Adrenal gland (tissue), 12 donors: Measurements from ENCODE around the gene DCN. TPM values are rescaled to one million over a fixed set of nuclear protein-coding genes. Genes with fewer than 3 reads are reported as not detected.

Experiments used
- DNase-seq, 7 donors: peaks; one replicate each; pipeline ENCODE4 v3.0.0-alpha.2; 2019 to 2020
- H3K27ac ChIP-seq, 5 donors: fragments of 200-600 bp; sonication (generic) in 4 of 5; 1 replicate in 3 of 5; 2 replicates in 2 of 5; pipeline versions ENCODE4 v1.5.1 to v1.8.0; 2016 to 2020; ENCODE audit warnings: mild to moderate bottlenecking in 1 of 5
- H3K27me3 ChIP-seq: fragments of 200-600 bp; 2 replicates; pipeline ENCODE4 v1.8.0; 2021
- H3K36me3 ChIP-seq, 2 donors: fragments of 200-600 bp; replicated peaks in 1 of 2; 1 replicate in 1 of 2; 2 replicates in 1 of 2; pipeline versions ENCODE4 v1.5.1 to v1.8.0; 2018 to 2022
- H3K4me1 ChIP-seq, 2 donors: fragments of 200-600 bp; replicated peaks in 1 of 2; 1 replicate in 1 of 2; 2 replicates in 1 of 2; pipeline versions ENCODE4 v1.5.1 to v1.8.0; 2018 to 2021
- H3K4me3 ChIP-seq, 4 donors: fragments of 200-600 bp; sonication (generic) in 3 of 4; one replicate each; pipeline ENCODE4 v1.5.1; 2016 to 2018
- H3K9me3 ChIP-seq, 3 donors: fragments of 200-600 bp; sonication (generic) in 1 of 3; replicated peaks in 1 of 3; 1 replicate in 2 of 3; 2 replicates in 1 of 3; pipeline versions ENCODE4 v1.5.1 to v1.8.0; 2016 to 2021
- CTCF ChIP-seq, 6 experiments: fragments of 450-650 bp in 4 of 6; fragments of 200-600 bp in 2 of 6; sonication (generic) in 1 of 6; IDR thresholded peaks; 1 replicate in 5 of 6; 2 replicates in 1 of 6; pipeline versions ENCODE4 v1.5.1 to v1.8.0; 2016 to 2021; ENCODE audit warnings: antibody characterized with exemption in 6 of 6, mild to moderate bottlenecking in 2 of 6, moderate library complexity in 1 of 6
- POLR2A ChIP-seq, 2 donors: fragments of 450-650 bp; IDR thresholded peaks; one replicate each; pipeline ENCODE4 v1.6.1; 2017; ENCODE audit warnings: antibody characterized with exemption in 2 of 2, mild to moderate bottlenecking in 2 of 2, moderate library complexity in 1 of 2
- WGBS, 4 donors: extraction: QIAGEN DNeasy Blood & Tissue Kit in 2 of 4; methylation state at CpG; one replicate each; pipeline versions ENCODE4 v1.1.5 to v1.1.7; 2013 to 2017; 5-methylcytosine and 5-hydroxymethylcytosine counted together
- intact Hi-C, 2 donors: fragments of 100-400 bp; cut with DNase I; formaldehyde crosslinking; loops; one replicate each; pipeline versions ENCODE4 v1.14.1 to v1.15.0; 2022 to 2023
- polyA plus RNA-seq, 3 donors: library from polyadenylated mRNA; stranded (reverse); fragments of 200-250 nt in 2 of 3; fragments of 350-450 nt in 1 of 3; fragmentation: Illumina TruSeq in 1 of 3; extraction: RNeasy Lipid Tissue Mini Kit (QIAGEN cat#74804) in 1 of 3; gene quantifications; one replicate each; pipeline ENCODE4 v1.2.3, GENCODE V29; 2013 to 2014
- total RNA-seq, 9 donors: library from RNA; depleted of rRNA in 4 of 9; stranded (reverse); fragments of >200 nt in 4 of 9; fragments of 120-200 nt in 1 of 9; fragmentation: NEBNext Ultra II Directional in 1 of 9; extraction: Animal tissue kit (Norgen Biotek cat#: 25700) in 1 of 9; gene quantifications; one replicate each; pipeline versions ENCODE4 v1.1.0 to v1.2.4, GENCODE V29; 2013 to 2023
- donor health status: healthy with polysubstance abuse.
- donor health status: Bipolar disorder and iron deficiency.
- donor health status: DM: yes; HTN: yes; CAD: no.
- donor health status: DM: no; HTN: no; CAD: no.
- donor health status: DM: no; HTN: no; CAD: no.
- donor health status: DM: yes; HTN: yes; CAD: no.

Gene DCN
- total and polyA plus RNA-seq, 12 donors: 234 to 2,358 (median 970) TPM

- intact Hi-C loops: no loop called here
- no peak for DNase-seq
- Histone ChIP-seq H3K4me3 (no peak overlapping the region), H3K4me1 (no peaks in the 10 kb centered on the region), H3K36me3 (no peaks in the 10 kb centered on the region), H3K27me3 (no peaks in the 10 kb centered on the region), H3K27ac (no peak overlapping the region), H3K9me3 (no peaks in the 10 kb centered on the region)
- TF ChIP-seq CTCF (IDR thresholded peaks at IDR 0.05) (no peak), POLR2A (IDR thresholded peaks at IDR 0.05) (no peak)
Measured at GRCh38 chr12:91163116-91163515, 19.5 kb downstream of the DCN start.

- intact Hi-C loops: no loop called here
- Histone ChIP-seq H3K9me3 (no peaks in the 10 kb centered on the region), H3K4me1 (no peaks in the 10 kb centered on the region), H3K4me3 (no peak overlapping the region), H3K36me3 (no peaks in the 10 kb centered on the region), H3K27me3 (no peaks in the 10 kb centered on the region), H3K27ac (no peak overlapping the region)
- TF ChIP-seq POLR2A (IDR thresholded peaks at IDR 0.05) (no peak), CTCF (IDR thresholded peaks at IDR 0.05) (no peak)
- no peak for DNase-seq
Measured at GRCh38 chr12:91161009-91161408, 21.6 kb downstream of the DCN start.

- DNase-seq: no peak
- no peaks in the 10 kb centered on the region for H3K9me3 ChIP-seq
- H3K4me3 ChIP-seq: no peak overlapping the region
- 80 to 87% (median 83%) methylated on average over 2 of the region's 2 CpGs for WGBS, 4 donors
- intact Hi-C loops: no loop called here
- no peak overlapping the region for H3K27ac ChIP-seq
- no peaks in the 10 kb centered on the region for H3K27me3 ChIP-seq
- no peaks in the 10 kb centered on the region for H3K4me1 ChIP-seq
- H3K36me3 ChIP-seq: peaks cover 0 to 11% of the 10 kb centered on the region in 2 donors
- TF ChIP-seq POLR2A (IDR thresholded peaks at IDR 0.05) (no peak), CTCF (IDR thresholded peaks at IDR 0.05) (no peak)
Measured at GRCh38 chr12:91155990-91156389, 26.6 kb downstream of the DCN start.

GRCh38 chr12:91154131-91154530 is 28.5 kb downstream of the DCN start:
- Histone ChIP-seq H3K4me1 (no peaks in the 10 kb centered on the region), H3K27me3 (no peaks in the 10 kb centered on the region), H3K27ac (no peak overlapping the region), H3K9me3 (no peaks in the 10 kb centered on the region), H3K36me3 (peaks cover 0 to 19% of the 10 kb centered on the region in 2 donors), H3K4me3 (no peak overlapping the region)
- 69 to 77% (median 73%) methylated on average over 3 of the region's 3 CpGs for WGBS, 4 donors
- no peak for DNase-seq
- intact Hi-C loops: no loop called here
- TF ChIP-seq CTCF (IDR thresholded peaks at IDR 0.05): no peak
- no peak for TF ChIP-seq POLR2A (IDR thresholded peaks at IDR 0.05)
